SIG-M5 treated with dmso at 0.1 percent for 504 hours (cell line): ENCODE results near the gene COL5A1.
A peak's percentile ranks its signal among the peaks of the same experiment; 100 is the strongest.

Experiments used
- DNase-seq: peaks from one replicate; lab custom pipeline; 2025; ENCODE audit not compliant: unreplicated experiment; lab: John Stamatoyannopoulos, UW

Gene COL5A1

DNA sequence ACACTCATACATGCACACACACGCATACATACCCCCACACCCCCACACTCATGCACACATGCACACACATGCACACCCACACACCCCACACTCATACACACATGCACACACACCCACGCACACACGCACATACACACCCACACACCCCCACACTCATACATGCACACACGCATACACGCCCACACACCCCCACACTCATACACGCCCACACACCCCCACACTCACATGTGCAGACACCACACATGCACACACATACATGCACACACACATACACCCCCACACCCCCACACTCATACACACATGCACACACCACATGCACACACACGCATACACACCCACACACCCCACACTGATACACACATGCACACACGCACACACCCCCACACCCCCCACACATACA is 118.3 kb downstream of the COL5A1 start:
- DNase-seq, result no peak

DNA sequence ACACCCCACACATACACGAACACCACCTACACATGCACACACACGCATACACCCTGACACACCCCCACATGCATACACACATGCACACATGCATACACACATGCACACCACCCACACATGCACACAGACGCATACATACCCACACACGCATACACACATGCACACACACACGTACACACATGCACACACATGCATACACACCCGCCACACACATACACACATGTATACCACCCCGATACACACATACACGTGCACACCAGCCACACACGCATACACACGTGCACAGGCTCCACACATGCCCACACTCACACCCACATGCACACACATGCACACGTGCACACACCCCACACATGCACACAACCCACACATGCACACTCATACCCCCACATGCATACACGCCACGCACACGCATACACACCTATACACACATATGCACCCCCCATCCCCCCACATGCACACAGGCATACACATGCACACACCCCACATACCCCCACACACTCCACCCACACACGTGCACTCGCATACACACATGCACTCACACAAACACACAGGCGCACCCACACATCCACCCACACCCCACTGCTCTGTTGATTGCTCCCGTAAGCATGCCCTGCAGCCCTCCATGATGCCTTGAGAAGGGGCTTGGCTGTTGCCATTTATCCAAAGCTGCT is 119.3 kb downstream of the COL5A1 start:
- no peak for DNase-seq

DNA sequence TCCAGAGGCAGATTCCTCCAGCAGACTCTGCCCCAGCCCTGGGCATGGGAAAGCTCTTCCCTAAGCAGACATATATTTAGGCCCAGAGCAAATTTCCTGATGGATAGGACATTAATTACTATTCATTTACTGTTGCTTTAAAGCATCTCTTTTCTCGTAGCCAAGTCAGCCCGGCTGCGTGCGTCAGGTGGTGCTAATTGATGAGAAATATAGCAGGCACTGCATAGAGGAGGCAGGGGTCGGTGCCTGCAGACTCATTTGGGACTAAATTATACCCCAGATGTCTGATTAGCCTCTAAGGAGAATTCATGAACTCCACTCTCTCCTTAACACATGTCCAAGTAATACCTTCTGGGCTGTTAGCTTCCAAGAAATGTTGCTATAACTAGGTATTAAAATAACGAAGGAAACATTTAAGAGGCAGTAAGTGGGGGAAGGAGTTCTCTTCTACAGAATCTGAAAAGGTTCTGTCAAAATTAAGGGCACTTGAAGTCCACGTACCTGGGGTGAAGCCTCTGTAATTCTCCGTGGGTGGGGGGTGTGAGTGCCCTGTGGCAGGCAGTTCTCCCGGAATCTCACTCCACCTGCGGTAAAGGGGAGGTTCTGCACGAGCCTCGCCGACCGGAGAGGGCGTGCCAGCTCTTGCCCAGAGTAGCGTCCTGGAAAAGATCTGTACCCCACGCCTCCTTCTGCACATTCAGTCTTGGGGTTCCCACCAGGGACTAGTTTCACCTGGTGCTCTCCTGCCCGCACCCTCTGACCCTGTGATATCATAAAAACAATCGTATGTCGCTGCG is 123.1 kb downstream of the COL5A1 start:
- DNase-seq, result no peak

DNA sequence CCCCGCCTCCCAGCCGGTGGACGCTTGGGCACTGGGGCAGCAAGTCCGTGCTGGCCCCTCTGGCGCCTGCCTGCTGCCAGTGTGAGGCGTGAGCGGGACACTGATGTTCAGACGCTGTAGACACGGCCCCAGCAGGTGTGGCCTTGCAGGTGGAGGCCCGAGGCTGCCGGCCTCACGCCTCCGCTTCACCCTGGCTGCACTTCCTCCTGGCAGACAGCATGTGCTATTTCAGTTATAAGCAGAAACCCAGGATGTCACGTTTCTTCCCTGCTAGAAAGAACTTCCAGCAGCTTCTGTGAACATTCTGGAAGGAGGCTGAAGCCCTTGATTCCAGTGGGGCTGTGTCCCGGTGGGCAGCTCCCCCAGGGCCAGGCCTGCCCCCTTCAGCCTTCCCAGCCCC is 124.2 kb downstream of the COL5A1 start:
- DNase-seq, result no peak

DNA sequence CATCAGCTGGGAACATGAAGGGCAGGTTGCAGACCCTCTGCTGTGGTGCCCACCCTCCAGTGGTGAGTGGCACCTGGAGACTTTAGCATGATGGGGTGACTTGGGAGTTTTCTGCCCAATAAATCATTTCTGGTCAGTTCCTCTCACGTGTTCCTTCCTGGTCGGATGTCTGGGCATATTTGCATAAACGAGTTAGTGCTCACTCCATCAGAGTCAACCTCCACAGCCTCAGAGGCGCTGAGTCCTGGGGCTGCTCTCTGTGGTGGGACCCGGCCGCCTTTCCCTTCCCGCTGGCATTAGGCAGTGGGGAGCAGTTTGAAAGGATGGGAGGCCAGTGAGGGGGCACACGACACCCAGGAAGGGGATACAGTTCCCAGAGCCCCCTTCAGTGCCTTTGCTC is 125.0 kb downstream of the COL5A1 start:
- no peak for DNase-seq

DNA sequence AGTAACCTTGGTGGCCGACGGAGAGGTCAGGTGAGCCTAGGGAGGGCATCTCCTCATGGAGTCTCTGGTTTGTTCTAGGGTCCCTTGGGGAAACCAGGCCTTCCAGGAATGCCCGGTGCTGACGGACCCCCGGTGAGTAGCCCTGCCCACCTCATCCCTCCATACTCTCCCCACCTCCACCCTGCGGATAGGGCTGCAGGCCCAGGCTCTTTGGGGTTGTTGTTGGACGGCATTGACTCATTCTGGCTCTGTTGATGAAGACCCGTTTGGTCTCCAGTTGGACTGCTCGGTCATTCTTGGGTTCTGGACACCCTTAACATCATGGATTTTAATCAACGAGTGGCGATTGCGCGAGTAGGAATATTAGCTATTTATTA is 126.7 kb downstream of the COL5A1 start:
- DNase-seq, result no peak

DNA sequence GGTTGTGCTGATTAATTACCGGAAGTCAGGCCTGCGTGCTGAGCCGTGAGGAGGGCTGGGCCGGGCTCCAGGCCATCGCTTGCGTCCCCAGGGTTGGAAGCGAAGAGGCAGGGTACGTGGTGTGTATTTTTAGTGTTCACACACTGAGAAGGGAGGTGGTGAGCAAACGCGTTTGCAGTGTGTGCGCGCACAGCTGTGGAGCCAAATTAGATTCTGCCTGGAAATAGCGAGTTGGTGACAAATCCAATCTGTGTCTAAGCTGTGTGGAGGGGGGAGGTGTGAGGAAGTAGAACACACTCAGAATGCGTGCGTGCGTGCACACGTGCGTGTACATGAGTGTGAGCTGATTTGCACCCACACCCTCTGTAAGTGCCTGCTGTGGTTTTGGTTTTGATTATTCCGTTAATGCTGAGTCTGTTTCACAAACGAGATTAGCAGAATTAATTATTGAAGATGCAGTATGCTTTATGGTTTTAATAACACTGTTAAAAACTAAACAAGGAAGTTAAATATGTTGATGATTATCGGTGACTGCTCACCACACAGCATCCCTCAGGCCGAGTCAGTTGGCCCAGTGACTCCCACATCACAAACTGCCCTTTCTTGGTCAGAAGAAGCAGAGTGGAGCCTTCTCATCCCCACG is 127.2 kb downstream of the COL5A1 start:
- DNase-seq, result no peak

DNA sequence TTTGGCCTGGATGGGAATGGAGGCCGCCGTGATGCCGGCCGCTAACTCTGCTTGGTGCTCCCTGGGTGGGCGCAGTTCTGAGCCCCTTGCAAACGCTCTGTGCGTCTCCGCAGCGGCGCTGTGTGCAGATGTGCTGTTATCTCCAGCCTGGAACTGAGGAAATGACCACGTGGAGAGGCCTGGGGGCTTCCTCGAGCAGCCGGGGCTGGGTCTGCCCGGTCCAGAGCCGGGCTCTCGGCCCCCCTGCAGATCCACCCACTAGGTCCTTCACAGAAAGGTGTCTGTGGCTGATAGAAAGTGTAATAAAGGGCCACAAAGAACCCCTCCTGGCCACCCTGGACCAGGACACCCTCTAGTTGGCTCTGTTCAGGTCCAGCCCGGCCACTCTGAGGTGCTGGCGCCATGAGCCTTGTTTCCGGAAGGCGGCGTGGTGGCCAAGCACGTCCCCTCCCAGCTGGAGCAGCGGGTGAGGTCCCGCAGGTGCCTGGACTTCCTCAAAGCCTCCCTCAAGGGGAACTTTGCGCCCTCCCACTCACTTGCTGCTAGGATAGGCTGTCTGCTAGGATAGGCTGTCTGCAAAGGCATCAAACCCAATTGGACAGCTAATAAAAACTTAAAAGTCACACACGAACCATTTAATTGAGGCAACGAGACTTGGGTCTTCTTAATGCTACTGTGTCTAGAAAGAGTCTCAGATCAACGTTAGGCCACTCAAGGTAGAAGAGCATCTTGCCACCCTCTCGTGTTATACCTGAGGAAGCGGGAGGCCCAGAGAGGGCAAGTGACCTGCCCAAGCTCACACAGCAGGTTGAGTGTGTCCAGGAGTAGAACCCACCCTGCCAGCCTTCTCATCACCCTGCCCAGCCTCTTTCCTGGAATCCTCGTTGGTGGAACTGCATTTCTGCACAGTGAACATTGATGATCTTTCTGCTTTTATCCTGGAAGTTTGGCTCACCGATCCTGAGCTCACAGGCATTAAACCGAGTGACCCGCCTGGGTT is 129.7 kb downstream of the COL5A1 start:
- DNase-seq, result no peak

DNA sequence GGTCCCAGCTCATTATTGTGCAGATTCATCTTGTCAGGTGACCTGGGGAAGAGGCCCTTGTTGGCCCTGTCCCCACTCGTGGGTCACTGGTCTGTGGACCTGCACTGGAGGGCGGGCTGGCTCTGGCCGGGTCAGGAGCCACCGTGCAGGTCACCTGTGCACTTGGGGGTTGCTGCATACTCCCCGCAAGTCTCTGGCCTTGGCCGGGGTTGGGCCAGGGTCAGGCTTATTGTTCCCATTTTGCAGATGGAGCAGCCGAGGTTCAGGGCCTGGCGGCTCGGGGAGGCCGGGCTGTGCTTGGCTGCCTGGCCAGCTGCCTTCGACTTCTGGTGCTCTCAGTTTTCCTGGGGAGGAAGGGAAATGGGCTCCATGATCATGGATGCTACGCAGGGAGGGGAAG is 130.7 kb downstream of the COL5A1 start:
- DNase-seq, result no peak

DNA sequence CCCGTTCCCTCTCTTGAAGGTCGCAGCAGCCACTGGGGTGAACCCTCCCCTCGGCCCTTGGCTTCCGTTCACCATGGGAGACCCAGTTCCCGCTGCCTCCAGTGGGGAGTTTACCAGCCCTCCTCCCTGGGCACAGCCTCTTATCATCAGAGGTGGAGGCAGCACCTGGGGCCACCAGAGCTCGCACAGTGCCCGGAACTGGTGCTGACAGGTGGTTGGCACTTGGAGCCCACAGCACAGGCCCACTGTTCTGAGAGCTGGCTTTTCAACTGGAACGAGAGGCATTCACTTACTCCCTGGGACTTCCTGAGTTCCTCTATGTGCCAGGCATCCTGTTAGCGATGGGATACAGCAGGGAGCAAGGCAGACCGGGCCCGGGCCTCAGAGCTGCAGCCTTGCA is 132.2 kb downstream of the COL5A1 start:
- no peak for DNase-seq

DNA sequence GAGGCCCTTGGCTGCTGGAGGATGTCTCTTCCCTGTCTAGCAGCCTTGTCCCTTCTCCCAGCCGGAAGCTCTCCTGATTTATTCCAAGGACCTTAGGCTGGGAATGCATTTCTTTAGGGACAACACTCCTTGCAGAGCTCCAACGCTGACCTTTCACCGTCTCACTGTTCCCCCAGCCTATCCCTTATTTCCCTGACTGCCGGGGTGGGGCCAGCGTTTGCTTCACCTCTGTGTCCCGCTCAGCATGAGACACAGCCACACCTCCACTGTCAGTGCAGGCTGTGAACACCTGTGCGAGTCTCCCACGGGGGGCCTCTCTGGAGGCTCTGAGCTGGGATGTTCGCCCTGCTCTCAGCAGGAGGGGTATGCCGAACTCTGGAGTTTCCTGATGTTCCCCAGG is 132.8 kb downstream of the COL5A1 start:
- DNase-seq, result no peak

DNA sequence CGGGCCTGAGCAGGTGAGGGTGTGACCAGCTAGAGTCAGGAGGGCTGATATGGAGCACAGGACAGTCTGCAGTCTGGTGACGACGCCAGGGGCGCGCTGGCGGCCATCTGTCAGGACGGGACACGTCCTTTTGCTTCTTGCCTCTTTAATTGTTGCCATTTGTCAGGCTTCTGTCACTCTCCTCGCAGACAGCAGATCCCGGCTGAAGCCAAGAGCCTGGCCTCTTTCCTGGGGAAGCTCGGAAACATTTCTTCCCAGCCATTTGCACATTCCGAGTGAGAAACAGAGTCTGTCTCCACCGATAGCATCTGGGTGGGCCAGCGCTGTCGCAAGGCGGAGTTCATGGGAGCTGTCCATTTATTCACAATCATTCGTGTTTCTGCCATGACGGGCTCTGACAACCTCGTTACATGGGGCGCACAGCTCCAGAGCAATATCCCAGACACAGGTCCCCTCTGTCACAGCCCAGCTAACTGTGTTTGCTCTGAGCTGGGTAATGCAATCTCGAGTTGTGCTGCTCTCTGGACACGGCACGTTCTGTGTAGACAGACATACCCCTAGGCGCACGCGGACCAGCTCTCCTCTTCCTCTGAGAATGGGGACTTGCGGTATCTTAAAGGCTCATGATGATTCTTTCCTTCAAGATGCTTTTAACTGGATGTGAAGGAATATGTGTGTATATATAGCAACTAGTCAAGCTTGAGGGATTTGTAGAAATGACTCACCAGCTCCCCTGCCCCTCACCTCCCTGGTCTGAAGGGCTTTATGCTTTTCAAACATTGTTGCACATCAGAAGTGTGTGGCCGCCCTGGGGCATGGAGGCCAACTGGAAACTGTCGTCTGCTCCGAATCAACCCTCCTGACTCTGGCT is 133.7 kb downstream of the COL5A1 start:
- no peak for DNase-seq

DNA sequence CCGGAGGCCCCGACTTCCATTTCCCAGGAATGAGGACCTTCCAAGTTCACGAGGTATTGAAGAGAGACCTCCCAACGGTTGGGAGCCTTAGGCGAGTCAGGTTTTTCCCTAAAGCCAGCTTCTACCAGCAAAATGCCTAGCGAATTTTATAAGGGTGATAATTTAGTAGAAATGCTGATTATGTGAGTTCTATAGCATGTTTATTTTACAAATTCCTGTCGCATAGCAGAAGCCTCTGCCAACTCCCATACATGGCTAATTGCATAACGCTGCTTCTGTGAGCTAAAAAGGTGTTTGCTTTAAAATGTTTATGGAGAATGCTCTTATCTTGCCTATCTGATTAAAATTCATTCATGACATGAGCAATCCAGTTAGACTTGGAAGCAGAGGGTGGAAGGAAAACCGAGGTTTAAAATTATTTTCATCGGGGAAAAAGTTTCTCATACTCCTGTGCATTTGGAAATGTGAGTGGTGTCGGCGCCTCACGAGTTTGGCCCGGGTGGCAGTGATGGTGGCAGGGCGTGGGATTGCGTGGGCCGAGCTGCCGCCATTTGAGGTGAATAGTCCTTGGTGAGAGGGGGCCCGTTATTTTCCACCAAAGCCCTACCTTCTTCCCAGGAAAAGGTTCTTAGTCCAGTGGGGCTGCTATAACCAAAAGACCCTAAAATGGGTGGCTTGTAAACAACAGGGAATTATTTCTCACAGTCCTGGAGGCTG is 134.6 kb downstream of the COL5A1 start:
- no peak for DNase-seq

DNA sequence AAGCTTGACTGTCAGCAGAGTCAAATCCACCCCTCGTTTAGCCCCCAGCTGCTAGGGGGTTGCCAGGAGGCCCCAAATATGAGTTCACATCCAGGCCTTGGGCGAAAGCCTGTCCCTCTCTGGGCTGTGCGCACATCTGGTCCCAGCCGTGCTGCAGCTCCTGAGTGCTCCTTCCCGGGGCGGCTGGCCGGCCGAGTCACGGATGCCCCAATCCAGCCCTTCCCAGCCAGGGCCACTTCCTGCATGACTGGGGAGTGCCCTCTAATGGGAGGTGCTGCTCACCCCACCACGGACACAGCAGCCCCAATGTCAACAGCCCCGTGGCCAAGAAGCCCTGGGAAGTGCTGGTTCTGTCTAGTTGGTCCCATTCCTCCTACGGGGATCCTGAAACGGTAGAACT is 135.6 kb downstream of the COL5A1 start:
- DNase-seq, result no peak

DNA sequence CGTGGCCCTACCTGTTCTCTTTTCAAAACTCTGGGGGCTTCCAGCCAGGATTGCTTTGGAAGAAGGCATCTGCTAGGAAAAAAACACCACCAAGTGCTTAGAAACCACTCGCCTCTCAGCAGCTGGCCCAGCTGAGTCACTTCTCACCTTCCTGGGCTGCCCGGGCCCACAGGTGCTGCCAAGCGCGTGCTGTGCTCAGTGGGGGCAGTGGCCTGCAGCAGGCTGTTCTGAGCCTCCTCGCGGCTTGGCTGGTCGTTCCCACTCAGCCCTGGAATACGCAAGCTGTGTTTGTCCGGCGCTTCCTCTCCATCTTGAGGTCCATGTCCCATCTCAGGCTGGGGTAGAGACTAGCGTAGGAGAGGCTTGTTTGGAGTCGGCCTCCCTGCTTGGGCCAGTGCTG is 136.6 kb downstream of the COL5A1 start:
- DNase-seq, result no peak

DNA sequence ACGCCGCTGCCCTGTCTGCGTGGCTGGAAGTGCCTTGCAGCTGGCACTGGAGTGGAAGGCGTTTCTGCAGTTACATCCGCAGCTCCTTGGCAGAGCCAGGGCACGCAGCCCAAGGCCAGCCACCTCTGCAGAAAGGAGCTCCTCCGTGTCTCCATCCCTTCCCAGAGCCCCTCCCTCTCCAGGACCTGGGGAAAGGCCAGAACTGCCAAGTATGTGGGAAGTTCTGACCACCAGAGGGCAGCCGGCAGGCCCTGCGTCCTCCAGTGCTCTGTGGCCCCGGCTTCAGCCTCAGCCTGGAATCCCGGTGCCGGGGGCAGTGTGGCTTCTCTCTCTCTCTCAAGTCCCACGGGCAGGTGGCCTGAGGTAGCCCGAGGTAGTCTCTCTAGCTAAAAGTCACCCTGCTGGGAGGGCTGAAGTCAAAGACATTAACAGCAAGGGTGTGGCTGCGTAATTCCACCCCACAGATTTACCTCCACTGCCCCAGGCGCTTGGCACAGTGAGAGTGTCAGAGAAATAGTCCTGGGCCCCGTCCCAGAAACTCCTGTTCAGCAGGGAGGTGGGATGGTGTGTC is 137.3 kb downstream of the COL5A1 start:
- DNase-seq, result peak; percentile 6

DNA sequence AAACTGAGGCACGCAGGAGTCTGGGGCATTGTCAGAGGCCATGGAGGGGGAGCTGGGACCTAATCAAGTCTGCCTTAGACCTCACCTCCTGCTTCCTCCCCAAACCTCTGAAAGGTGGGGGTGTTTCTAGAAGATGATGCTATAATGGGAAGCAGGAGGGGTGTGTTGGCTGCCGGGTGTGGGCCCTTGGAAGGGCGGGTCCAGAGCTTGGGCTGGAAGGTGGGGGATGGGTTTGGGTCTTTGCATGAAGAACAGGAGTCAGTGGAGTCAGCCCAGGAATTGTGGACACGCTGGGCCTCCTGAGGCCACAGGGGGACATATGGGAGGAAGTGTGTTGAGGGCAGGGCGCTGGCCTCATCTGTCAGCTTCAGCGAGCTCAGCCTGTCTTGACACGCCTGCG is 138.0 kb downstream of the COL5A1 start:
- DNase-seq, result no peak

DNA sequence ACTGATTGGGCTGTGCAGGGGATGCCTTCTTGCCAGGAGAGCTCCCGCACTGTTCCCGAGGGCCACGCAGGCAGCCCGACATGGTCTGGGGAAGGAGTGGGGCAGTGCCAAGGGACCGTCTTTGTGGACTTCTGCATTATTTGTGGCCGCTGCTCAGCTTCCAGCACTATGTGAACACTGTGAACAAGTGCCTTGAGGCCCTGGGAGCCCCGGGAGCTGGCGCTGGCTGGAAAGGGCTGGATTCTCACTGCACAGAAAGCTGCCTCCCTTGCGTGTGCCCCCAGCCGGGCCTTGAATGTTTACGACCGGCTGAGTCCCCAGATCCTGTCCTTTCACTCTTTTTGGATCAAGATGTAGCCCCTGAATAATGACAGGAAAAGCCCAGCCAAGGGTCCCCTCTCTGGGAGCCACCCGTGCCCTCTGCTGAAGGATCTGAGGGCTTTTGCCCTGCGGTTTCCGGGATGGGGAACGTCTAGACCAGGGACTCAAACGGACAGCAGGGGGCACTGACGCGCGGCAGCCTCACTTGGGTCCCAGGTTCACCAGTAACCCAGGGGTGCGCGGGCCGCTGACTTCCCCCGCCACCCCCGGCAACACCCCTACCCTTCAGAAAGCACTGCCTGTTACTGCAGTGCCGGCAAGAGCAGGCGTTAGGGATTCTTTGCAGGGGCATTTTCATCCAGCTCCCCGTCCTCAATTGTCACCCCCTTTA is 140.1 kb downstream of the COL5A1 start:
- peak; percentile 2 for DNase-seq
